ENCODE measurements around the gene ZNF276. TPM values are rescaled to one million over a fixed set of nuclear protein-coding genes. Genes with fewer than 3 reads are reported as not detected.
"Not testable (repeated sequence)": the region's sequence is repeated elsewhere in the genome, so short reads cannot be mapped to it uniquely, and the experiment has no call there.

ZNF276 gene
- total RNA-seq, 1 experiment from 2014 or later: 16.4 TPM

- peaks cover 80% of the 10 kb centered on the region for H3K36me3 ChIP-seq
- not testable (repeated sequence) for H3K27ac ChIP-seq; H3K27me3 ChIP-seq (replicated peaks); H3K9me3 ChIP-seq (replicated peaks); DNase-seq (ENCODE audit: low read depth in 1 of 2, low spot score in 2 of 2); H3K4me1 ChIP-seq (replicated peaks); H3K4me3 ChIP-seq
Measured at GRCh38 chr16:89783952-89784351, 62.6 kb downstream of the ZNF276 start.

- no peak for DNase-seq (ENCODE audit: low read depth in 1 of 2, low spot score in 2 of 2)
- H3K9me3 ChIP-seq (replicated peaks): no peaks in the 10 kb centered on the region
- no peaks in the 10 kb centered on the region for H3K4me1 ChIP-seq (replicated peaks)
- peaks cover 76% of the 10 kb centered on the region for H3K36me3 ChIP-seq
- H3K27me3 ChIP-seq (replicated peaks): no peaks in the 10 kb centered on the region
- H3K27ac ChIP-seq: no peak overlapping the region
- no peak overlapping the region for H3K4me3 ChIP-seq
Measured at GRCh38 chr16:89784406-89784805, 63.1 kb downstream of the ZNF276 start.

DNA sequence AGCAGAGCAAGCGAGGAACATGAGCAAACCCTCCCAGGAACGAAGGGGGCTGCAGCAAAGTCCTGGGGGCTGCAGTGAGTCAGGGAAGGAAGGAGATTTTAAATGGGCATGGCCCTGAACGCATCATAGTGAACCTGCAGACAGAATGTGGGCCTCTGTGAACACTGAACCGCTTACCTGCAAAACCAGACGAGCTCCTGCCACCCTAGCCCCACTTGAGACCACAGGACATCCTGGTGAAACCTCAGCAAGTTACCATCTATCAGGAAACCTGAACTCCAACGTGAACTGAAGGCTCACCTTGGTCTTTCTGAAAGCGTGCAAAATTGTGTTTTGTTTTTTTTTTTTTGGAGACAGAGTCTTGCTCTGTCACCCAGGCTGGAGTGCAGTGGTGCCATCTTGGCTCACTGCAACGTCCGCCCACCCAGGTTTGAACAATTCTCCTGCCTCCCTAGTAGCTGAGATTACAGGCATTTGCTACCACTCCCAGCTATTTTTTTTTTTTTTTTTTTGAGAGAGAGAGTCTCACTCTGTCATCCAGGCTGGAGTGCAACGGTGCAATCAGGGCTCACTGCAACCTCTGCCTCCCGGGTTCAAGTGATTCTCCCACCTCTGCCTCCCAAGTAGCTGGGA lies 64.3 kb downstream of the ZNF276 start:
- DNase-seq (ENCODE audit: low read depth in 1 of 2, low spot score in 2 of 2): no peak
- no peaks in the 10 kb centered on the region for H3K4me1 ChIP-seq (replicated peaks)
- H3K4me3 ChIP-seq: no peak overlapping the region
- peaks cover 74% of the 10 kb centered on the region for H3K36me3 ChIP-seq
- H3K27me3 ChIP-seq (replicated peaks): no peaks in the 10 kb centered on the region
- no peaks in the 10 kb centered on the region for H3K9me3 ChIP-seq (replicated peaks)
- no peak overlapping the region for H3K27ac ChIP-seq

DNA sequence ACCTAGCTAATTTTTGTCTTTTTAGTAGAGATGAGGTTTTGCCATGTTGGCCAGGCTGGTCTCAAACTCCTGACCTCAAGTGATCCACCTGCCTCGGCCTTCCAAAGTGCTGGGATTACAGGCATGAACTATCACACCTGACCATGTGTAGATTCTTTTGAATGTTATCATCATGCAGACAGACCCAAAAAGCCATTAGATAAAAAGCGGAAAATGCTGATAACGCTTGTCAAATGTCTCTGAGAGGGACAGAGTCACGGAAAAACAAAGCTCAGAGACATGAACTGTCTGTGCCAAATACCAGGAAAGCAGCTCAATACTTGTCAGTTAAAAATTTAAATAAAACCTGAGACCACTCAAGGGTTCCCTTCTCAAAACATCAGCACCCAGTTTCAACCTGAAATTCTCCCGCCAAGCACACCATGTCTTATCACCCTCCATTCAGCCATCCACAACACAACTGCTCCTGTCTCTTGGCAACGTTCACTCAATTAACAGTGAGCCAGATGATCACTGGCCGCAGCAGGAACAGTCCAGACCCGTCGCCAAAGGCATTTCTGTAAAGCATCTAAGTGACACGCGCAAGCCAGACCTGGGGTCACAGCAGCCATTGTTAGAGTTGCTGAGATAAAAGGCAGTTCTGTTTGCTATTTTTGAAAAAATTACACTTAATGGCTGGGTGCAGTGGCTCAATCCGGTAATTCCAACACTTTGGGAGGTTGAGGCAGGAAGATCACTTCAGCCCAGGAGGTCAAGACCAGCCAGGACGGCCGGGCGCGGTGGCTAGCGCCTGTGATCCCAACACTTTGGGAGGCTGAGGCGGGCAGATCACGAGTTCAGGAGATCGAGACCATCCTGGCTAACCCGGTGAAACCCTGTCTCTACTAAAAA lies 65.4 kb downstream of the ZNF276 start:
- no peak overlapping the region for H3K4me3 ChIP-seq
- no peaks in the 10 kb centered on the region for H3K4me1 ChIP-seq (replicated peaks)

DNA sequence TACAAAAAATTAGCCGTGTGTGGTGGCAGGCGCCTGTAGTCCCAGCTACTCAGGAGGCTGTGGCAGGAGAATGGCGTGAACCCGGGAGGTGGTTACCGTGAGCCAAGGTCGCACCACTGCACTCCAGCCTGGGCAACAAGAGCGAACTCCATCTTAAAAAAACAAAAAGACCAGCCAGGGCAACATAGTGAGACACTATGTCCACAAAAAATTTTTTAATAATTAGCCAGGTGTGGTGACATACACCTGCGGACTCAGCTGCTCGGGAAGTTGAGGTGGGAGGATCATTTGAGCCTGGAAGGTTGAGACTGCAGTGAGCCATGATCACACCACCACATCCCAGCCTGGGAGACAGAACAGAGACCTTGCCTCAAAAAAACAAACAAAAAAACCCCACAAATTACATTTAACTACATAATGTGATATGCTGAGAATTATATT lies 66.0 kb downstream of the ZNF276 start:
- H3K4me1 ChIP-seq (replicated peaks): no peaks in the 10 kb centered on the region
- no peaks in the 10 kb centered on the region for H3K9me3 ChIP-seq (replicated peaks)
- H3K27ac ChIP-seq: no peak overlapping the region
- peaks cover 79% of the 10 kb centered on the region for H3K36me3 ChIP-seq
- H3K27me3 ChIP-seq (replicated peaks): no peaks in the 10 kb centered on the region
- H3K4me3 ChIP-seq: no peak overlapping the region
- no peak for DNase-seq (ENCODE audit: low read depth in 1 of 2, low spot score in 2 of 2)

More for the DNA sequence above, 65.4 kb downstream of the ZNF276 start:
- Histone ChIP-seq H3K9me3 (replicated peaks) (no peaks in the 10 kb centered on the region), H3K27ac (no peak overlapping the region), H3K36me3 (peaks cover 77% of the 10 kb centered on the region), H3K27me3 (replicated peaks) (no peaks in the 10 kb centered on the region)
- DNase-seq (ENCODE audit: low read depth in 1 of 2, low spot score in 2 of 2): no peak

Other genes starting within 250 kb of the ZNF276 start
- 48.0 and 55.6 TPM in 2 replicates for gene ANKRD11, start 231.0 kb upstream of the ZNF276 start, total RNA-seq (2014; rRNA removed; shearing (Covaris generic))
- gene SPG7, start 213.1 kb upstream of the ZNF276 start, total RNA-seq (2014; rRNA removed; shearing (Covaris generic)): 131 and 144 TPM in 2 replicates
- 2,780 and 5,802 TPM in 2 replicates for gene RPL13, start 160.9 kb upstream of the ZNF276 start, total RNA-seq (2014; rRNA removed; shearing (Covaris generic))
- gene CPNE7, start 145.8 kb upstream of the ZNF276 start, total RNA-seq (2014; rRNA removed; shearing (Covaris generic)): 0.84 TPM in 1 of 2 replicates, not detected in the other
- 6.2 and 10.7 TPM in 2 replicates for gene DPEP1, start 107.9 kb upstream of the ZNF276 start, total RNA-seq (2014; rRNA removed; shearing (Covaris generic))
- 91.1 and 118 TPM in 2 replicates for gene CHMP1A, start 63.8 kb upstream of the ZNF276 start, total RNA-seq (2014; rRNA removed; shearing (Covaris generic))
- 5.5 and 8.3 TPM in 2 replicates for gene SPATA33, start 63.7 kb upstream of the ZNF276 start, total RNA-seq (2014; rRNA removed; shearing (Covaris generic))
- gene CDK10, start 34.8 kb upstream of the ZNF276 start, total RNA-seq (2014; rRNA removed; shearing (Covaris generic)): 26.8 and 29.5 TPM in 2 replicates
- 12.1 and 18.4 TPM in 2 replicates for gene SPATA2L, start 19.8 kb upstream of the ZNF276 start, total RNA-seq (2014; rRNA removed; shearing (Covaris generic))
- gene VPS9D1, start 639 bp upstream of the ZNF276 start, total RNA-seq (2014; rRNA removed; shearing (Covaris generic)): 4.5 and 8.1 TPM in 2 replicates
- gene FANCA, start 95.1 kb downstream of the ZNF276 start, total RNA-seq (2014; rRNA removed; shearing (Covaris generic)): 16.0 and 27.8 TPM in 2 replicates
- gene SPIRE2, start 106.9 kb downstream of the ZNF276 start, total RNA-seq (2014; rRNA removed; shearing (Covaris generic)): 2.3 and 2.7 TPM in 2 replicates
- 122 and 128 TPM in 2 replicates for gene TCF25, start 152.1 kb downstream of the ZNF276 start, total RNA-seq (2014; rRNA removed; shearing (Covaris generic))
- 5.4 and 9.2 TPM in 2 replicates for gene MC1R, start 197.3 kb downstream of the ZNF276 start, total RNA-seq (2014; rRNA removed; shearing (Covaris generic))
- gene TUBB3, start 201.8 kb downstream of the ZNF276 start, total RNA-seq (2014; rRNA removed; shearing (Covaris generic)): 58.2 and 104 TPM in 2 replicates
- 122 and 135 TPM in 2 replicates for gene DEF8, start 227.2 kb downstream of the ZNF276 start, total RNA-seq (2014; rRNA removed; shearing (Covaris generic))